ENCODE results near the gene SLC35A5. TPM values are rescaled to one million over a fixed set of nuclear protein-coding genes. Genes with fewer than 3 reads are reported as not detected.

Gene SLC35A5
- total RNA-seq, 1 donor from 2014 or later = 26.1 TPM

GRCh38 chr3:112568642-112569041 is 6.8 kb downstream of the SLC35A5 start:
- Mint-ChIP-seq H3K9me3 (ENCODE audit: unreplicated experiment) (no peaks in the 10 kb centered on the region), H3K27me3 (ENCODE audit: low read depth, unreplicated experiment) (no peaks in the 10 kb centered on the region), H3K4me3 (ENCODE audit: unreplicated experiment) (no peak overlapping the region), H3K36me3 (ENCODE audit: low read depth, unreplicated experiment) (peaks cover 2% of the 10 kb centered on the region), H3K27ac (ENCODE audit: unreplicated experiment) (no peak overlapping the region), H3K4me1 (ENCODE audit: low read depth, unreplicated experiment) (peaks cover 8% of the 10 kb centered on the region)
- FAIRE-seq (no peak), DNase-seq (ENCODE audit: low read depth) (peak; percentile 57)
- H3K27me3 ChIP-seq (ENCODE audit: insufficient read depth, low read length) = no peaks in the 10 kb centered on the region
- H3K9ac ChIP-seq (ENCODE audit: low read length) = no peak overlapping the region
- H3K36me3 ChIP-seq (ENCODE audit: insufficient read depth, low read length) = peaks cover 2% of the 10 kb centered on the region
- no peaks in the 10 kb centered on the region for H3K9me3 ChIP-seq (ENCODE audit: insufficient read depth, low read depth, low read length)
- no peak for TF ChIP-seq EZH2 (IDR thresholded peaks at IDR 0.05; ENCODE audit: insufficient read depth, low read length)
- no peak for TF ChIP-seq CTCF (IDR thresholded peaks at IDR 0.05; ENCODE audit: insufficient read depth, low read depth, low read length)
- H3K27ac ChIP-seq (ENCODE audit: low read depth, low read length) = no peak overlapping the region
- H3K4me3 ChIP-seq (ENCODE audit: insufficient read depth, low read depth, low read length) = no peak overlapping the region
- no peak overlapping the region for H2AFZ ChIP-seq (ENCODE audit: low read depth, low read length)
- H3K4me2 ChIP-seq (ENCODE audit: low read length) = no peak overlapping the region
- H4K20me1 ChIP-seq (ENCODE audit: insufficient read depth, low read length) = no peaks in the 10 kb centered on the region
- H3K4me1 ChIP-seq (ENCODE audit: insufficient read depth, low read length) = peaks cover 5% of the 10 kb centered on the region
- H3K79me2 ChIP-seq (ENCODE audit: insufficient read depth, low read length) = no peaks in the 10 kb centered on the region

- Mint-ChIP-seq H3K4me3 (ENCODE audit: unreplicated experiment) (no peak overlapping the region), H3K4me1 (ENCODE audit: low read depth, unreplicated experiment) (peaks cover 8% of the 10 kb centered on the region), H3K9me3 (ENCODE audit: unreplicated experiment) (no peaks in the 10 kb centered on the region), H3K27me3 (ENCODE audit: low read depth, unreplicated experiment) (no peaks in the 10 kb centered on the region), H3K27ac (ENCODE audit: unreplicated experiment) (no peak overlapping the region), H3K36me3 (ENCODE audit: low read depth, unreplicated experiment) (peaks cover 2% of the 10 kb centered on the region)
- Histone ChIP-seq H3K9ac (ENCODE audit: low read length) (no peak overlapping the region), H3K36me3 (ENCODE audit: insufficient read depth, low read length) (peaks cover 2% of the 10 kb centered on the region), H3K4me3 (ENCODE audit: insufficient read depth, low read depth, low read length) (no peak overlapping the region), H3K9me3 (ENCODE audit: insufficient read depth, low read depth, low read length) (no peaks in the 10 kb centered on the region), H3K4me2 (ENCODE audit: low read length) (no peak overlapping the region), H4K20me1 (ENCODE audit: insufficient read depth, low read length) (no peaks in the 10 kb centered on the region), H2AFZ (ENCODE audit: low read depth, low read length) (no peak overlapping the region), H3K27ac (ENCODE audit: low read depth, low read length) (no peak overlapping the region), H3K27me3 (ENCODE audit: insufficient read depth, low read length) (no peaks in the 10 kb centered on the region), H3K4me1 (ENCODE audit: insufficient read depth, low read length) (peaks cover 5% of the 10 kb centered on the region), H3K79me2 (ENCODE audit: insufficient read depth, low read length) (no peaks in the 10 kb centered on the region)
- DNase-seq (ENCODE audit: low read depth) (no peak), FAIRE-seq (no peak)
- no peak for TF ChIP-seq CTCF (IDR thresholded peaks at IDR 0.05; ENCODE audit: insufficient read depth, low read depth, low read length)
- TF ChIP-seq EZH2 (IDR thresholded peaks at IDR 0.05; ENCODE audit: insufficient read depth, low read length) = no peak
Measured at GRCh38 chr3:112569265-112569664, 7.4 kb downstream of the SLC35A5 start.

GRCh38 chr3:112572701-112573100 is 10.9 kb downstream of the SLC35A5 start:
- Mint-ChIP-seq H3K9me3 (ENCODE audit: unreplicated experiment) (no peaks in the 10 kb centered on the region), H3K27me3 (ENCODE audit: low read depth, unreplicated experiment) (no peaks in the 10 kb centered on the region)
- no peak for FAIRE-seq

More at GRCh38 chr3:112572701-112573100, 10.9 kb downstream of the SLC35A5 start:
- Mint-ChIP-seq H3K4me3 (ENCODE audit: unreplicated experiment) (no peak overlapping the region), H3K27ac (ENCODE audit: unreplicated experiment) (no peak overlapping the region), H3K36me3 (ENCODE audit: low read depth, unreplicated experiment) (peaks cover 2% of the 10 kb centered on the region), H3K4me1 (ENCODE audit: low read depth, unreplicated experiment) (peaks cover 8% of the 10 kb centered on the region)
- Histone ChIP-seq H3K27me3 (ENCODE audit: insufficient read depth, low read length) (no peaks in the 10 kb centered on the region), H2AFZ (ENCODE audit: low read depth, low read length) (no peak overlapping the region), H3K4me3 (ENCODE audit: insufficient read depth, low read depth, low read length) (no peak overlapping the region), H3K27ac (ENCODE audit: low read depth, low read length) (no peak overlapping the region), H3K4me1 (ENCODE audit: insufficient read depth, low read length) (peaks cover 5% of the 10 kb centered on the region), H3K79me2 (ENCODE audit: insufficient read depth, low read length) (no peaks in the 10 kb centered on the region), H4K20me1 (ENCODE audit: insufficient read depth, low read length) (no peaks in the 10 kb centered on the region), H3K9ac (ENCODE audit: low read length) (no peak overlapping the region), H3K4me2 (ENCODE audit: low read length) (no peak overlapping the region), H3K9me3 (ENCODE audit: insufficient read depth, low read depth, low read length) (no peaks in the 10 kb centered on the region), H3K36me3 (ENCODE audit: insufficient read depth, low read length) (peaks cover 1% of the 10 kb centered on the region)
- no peak for DNase-seq (ENCODE audit: low read depth)
- no peak for TF ChIP-seq EZH2 (IDR thresholded peaks at IDR 0.05; ENCODE audit: insufficient read depth, low read length)
- TF ChIP-seq CTCF (IDR thresholded peaks at IDR 0.05; ENCODE audit: insufficient read depth, low read depth, low read length) = no peak

Measured in astrocyte (in vitro differentiated cells and primary cell).